ENCODE results near the gene RAPGEF1.

The RAPGEF1 gene

DNA sequence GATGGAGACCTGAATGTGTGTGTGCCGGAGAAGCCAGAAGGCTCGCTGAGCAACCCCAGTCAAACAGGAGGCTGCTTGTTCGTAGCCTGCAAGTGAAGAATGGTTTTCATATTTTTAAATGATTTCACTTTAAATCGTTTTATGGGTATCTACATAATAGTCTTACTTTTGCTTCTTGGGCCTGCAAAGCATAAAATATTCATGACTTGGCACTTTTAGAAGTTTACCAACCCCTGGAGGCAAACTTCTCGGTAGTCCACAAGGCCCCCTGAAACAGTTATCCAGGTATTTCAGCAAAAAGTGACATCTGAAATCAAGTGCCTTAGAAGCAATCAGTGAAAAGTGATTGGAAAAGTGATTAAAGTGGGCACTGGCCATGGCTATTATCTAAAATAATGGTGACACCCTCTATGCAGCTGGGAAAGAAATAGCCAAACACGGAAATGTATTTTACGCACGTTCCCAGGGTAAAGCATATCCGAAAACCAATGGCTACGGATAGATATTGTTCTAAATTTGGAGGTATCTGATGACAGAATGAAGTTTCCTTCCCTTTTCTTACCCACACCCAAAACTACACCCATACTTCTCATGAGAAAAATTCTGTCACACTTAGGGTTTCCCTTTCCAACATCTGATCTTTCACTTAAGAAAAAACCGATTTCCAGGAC lies 39.0 kb downstream of the RAPGEF1 start:
- TF ChIP-seq, protein P1, sequence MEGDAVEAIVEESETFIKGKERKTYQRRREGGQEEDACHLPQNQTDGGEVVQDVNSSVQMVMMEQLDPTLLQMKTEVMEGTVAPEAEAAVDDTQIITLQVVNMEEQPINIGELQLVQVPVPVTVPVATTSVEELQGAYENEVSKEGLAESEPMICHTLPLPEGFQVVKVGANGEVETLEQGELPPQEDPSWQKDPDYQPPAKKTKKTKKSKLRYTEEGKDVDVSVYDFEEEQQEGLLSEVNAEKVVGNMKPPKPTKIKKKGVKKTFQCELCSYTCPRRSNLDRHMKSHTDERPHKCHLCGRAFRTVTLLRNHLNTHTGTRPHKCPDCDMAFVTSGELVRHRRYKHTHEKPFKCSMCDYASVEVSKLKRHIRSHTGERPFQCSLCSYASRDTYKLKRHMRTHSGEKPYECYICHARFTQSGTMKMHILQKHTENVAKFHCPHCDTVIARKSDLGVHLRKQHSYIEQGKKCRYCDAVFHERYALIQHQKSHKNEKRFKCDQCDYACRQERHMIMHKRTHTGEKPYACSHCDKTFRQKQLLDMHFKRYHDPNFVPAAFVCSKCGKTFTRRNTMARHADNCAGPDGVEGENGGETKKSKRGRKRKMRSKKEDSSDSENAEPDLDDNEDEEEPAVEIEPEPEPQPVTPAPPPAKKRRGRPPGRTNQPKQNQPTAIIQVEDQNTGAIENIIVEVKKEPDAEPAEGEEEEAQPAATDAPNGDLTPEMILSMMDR (IDR thresholded peaks at IDR 0.05; ENCODE audit: borderline replicate concordance, insufficient read depth, low read depth, low read length), result no peak
- H3K4me3 ChIP-seq (ENCODE audit: low read depth, low read length), result no peak overlapping the region

DNA sequence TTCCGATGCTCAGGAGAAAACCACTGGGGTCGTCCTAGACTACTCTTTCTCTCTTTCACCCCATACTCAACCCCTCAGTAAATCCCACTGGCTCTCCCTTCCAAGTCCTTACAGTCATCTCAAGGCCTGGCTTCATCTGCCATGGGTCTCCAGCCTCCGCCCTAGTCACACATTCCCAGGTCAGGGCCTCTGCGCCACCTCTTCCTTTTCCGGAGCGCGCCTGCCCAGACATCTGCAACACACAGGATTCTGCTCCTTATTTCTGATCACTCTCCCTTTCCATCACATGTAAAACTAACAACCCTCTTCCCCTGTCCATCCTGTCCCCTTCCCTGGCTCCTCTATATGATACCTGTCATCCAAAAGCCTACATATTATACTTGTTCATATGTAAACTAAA lies 39.8 kb downstream of the RAPGEF1 start:
- no peak overlapping the region for H3K4me3 ChIP-seq (ENCODE audit: low read depth, low read length)
- TF ChIP-seq, protein P1 (IDR thresholded peaks at IDR 0.05; ENCODE audit: borderline replicate concordance, insufficient read depth, low read depth, low read length), result no peak

DNA sequence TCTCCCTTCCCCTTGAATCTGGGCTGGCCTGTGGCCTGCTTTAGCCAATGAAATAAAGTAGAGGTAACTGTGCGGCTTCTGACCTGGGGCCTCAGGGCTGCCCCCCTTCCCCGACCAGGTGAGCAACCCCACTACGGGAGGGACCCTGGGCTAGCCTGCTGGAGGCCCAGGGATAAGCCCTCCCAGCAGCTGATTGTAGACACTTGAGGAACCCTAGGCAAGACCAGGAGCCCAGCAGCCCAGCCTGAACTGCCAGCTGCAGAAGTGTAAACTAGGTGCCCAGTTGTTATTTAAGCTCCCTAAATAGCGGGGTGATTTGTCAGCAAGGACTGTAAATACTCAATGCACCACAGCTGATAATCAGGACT lies 41.3 kb downstream of the RAPGEF1 start:
- H3K4me3 ChIP-seq (ENCODE audit: low read depth, low read length), result no peak overlapping the region
- TF ChIP-seq, protein P1 (IDR thresholded peaks at IDR 0.05; ENCODE audit: borderline replicate concordance, insufficient read depth, low read depth, low read length), result no peak

DNA sequence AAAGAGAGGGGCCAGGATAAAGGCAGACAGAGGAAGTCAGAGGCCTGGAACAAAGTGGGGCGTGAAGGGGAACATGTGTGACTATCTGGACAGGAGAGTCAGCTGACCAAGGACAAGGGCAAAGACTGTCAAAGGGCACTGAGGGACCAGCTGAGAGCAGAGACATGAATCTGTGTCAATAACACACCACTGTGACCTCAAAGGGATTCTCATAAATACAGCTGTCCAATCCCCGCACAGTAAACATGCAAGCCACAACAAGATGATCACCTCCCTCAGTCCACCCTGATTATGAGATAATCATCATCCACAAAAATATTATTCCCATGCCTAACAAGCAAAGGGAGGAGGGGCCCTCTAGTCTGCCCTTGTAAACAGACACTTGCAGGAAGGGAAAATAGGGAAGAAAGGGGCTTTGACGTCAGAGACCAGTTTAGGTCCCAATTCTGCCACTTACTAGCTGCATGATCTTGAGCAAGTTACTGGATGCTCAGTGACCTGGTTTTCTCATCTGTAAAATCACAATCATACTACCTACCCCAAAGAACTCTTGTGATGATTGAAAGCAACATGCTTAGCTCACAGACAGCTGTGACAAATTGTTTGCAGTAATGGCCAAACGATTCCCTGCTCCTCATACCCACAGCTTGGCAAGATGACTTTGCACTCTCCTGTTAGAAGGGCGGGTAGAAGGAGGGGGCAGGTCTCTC lies 41.8 kb downstream of the RAPGEF1 start:
- H3K4me3 ChIP-seq (ENCODE audit: low read depth, low read length), result no peak overlapping the region
- TF ChIP-seq, protein P1 (IDR thresholded peaks at IDR 0.05; ENCODE audit: borderline replicate concordance, insufficient read depth, low read depth, low read length), result no peak

DNA sequence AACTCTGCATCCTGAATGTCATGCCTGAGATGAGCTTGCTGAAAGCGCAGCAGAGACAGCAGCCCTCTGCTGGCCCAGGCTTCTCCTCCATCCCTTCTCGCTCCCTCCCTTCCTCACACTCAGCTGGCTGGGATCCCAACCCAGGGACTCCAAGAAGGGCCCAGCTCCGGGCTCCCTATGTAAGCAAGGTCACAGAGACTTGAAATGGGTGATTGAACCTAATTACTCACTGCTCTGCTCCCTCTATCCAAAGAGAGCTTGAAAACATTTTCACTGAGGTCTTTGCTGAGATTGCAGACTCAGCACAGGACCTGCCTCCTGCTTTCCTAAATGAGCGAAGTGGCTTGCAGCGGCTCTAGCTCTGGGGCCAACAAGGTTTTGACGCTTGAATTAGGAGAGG lies 42.8 kb downstream of the RAPGEF1 start:
- H3K4me3 ChIP-seq (ENCODE audit: low read depth, low read length), result no peak overlapping the region
- TF ChIP-seq, protein P1 (IDR thresholded peaks at IDR 0.05; ENCODE audit: borderline replicate concordance, insufficient read depth, low read depth, low read length), result no peak

DNA sequence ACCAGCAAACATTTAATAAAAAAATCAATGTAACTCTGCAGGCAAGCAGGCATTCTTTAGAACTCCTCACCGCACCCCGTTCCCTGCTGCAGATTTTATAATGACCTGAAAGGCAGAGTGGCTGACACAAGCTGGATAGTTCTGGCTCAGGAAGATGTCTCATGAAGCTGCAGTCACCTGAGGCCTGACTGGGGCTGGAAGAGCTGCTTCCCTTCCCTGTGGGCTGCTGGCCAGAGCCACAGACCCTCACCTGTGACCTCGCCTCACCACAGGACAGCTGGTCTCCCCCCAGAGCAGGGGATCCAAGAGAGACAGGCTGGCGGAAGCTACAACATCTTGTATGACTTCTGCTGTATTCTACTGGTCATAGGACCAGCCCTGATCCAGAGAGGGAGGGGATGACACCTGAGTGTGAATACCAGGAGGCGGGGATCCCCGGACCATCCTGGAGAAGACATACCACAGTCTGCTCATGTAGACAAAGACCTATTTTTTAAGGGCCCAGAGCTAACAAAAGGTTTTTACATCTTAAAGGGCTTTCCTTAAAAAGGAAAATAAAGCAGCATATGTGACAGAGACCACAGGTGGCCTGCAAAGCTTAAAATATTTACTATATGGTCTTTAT lies 43.9 kb downstream of the RAPGEF1 start:
- H3K4me3 ChIP-seq (ENCODE audit: low read depth, low read length), result no peak overlapping the region
- TF ChIP-seq, protein P1 (IDR thresholded peaks at IDR 0.05; ENCODE audit: borderline replicate concordance, insufficient read depth, low read depth, low read length), result no peak
